ENCODE measurements around the gene PPY. TPM values are rescaled to one million over a fixed set of nuclear protein-coding genes. Genes with fewer than 3 reads are reported as not detected.

The PPY gene
- total RNA-seq, 3 donors from 2014 or later = not detected

DNA sequence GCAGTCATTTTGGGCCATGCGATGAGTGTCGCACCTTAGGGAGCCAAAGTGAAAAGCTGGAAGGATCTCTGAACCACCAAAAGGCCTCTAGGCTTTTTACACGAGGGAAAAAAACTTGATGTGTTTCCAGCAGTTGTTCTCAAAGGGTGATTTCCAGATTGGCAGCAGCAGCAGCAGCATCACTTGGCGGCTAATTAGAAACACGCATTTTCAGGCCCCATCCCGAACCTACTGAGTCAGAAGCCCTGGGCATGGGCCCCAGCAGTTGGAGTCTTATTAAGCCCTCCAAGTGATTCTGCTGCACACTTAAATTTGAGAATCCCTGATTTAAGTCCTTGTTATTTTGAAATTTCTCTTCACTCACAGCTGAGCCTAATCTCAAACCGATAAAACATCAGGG lies 36.7 kb upstream of the PPY start:
- intact Hi-C loops (cut with DNase I; ENCODE audit: low total_unique reads) = no loop called here
- TF ChIP-seq, protein P1, sequence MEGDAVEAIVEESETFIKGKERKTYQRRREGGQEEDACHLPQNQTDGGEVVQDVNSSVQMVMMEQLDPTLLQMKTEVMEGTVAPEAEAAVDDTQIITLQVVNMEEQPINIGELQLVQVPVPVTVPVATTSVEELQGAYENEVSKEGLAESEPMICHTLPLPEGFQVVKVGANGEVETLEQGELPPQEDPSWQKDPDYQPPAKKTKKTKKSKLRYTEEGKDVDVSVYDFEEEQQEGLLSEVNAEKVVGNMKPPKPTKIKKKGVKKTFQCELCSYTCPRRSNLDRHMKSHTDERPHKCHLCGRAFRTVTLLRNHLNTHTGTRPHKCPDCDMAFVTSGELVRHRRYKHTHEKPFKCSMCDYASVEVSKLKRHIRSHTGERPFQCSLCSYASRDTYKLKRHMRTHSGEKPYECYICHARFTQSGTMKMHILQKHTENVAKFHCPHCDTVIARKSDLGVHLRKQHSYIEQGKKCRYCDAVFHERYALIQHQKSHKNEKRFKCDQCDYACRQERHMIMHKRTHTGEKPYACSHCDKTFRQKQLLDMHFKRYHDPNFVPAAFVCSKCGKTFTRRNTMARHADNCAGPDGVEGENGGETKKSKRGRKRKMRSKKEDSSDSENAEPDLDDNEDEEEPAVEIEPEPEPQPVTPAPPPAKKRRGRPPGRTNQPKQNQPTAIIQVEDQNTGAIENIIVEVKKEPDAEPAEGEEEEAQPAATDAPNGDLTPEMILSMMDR (IDR thresholded peaks at IDR 0.05) = no peak
- no peak for TF ChIP-seq POLR2AphosphoS5 (IDR thresholded peaks at IDR 0.05)
- no peak for TF ChIP-seq POLR2A (IDR thresholded peaks at IDR 0.05)
- Histone ChIP-seq H3K36me3 (no peaks in the 10 kb centered on the region), H3K9me3 (no peaks in the 10 kb centered on the region), H3K4me1 (no peaks in the 10 kb centered on the region), H3K27me3 (peaks cover 0 to 19% of the 10 kb centered on the region in 2 donors), H3K27ac (no peak overlapping the region), H3K4me3 (no peak overlapping the region)
- DNase-seq (ENCODE audit: low spot score in 2 of 2) = no peak

DNA sequence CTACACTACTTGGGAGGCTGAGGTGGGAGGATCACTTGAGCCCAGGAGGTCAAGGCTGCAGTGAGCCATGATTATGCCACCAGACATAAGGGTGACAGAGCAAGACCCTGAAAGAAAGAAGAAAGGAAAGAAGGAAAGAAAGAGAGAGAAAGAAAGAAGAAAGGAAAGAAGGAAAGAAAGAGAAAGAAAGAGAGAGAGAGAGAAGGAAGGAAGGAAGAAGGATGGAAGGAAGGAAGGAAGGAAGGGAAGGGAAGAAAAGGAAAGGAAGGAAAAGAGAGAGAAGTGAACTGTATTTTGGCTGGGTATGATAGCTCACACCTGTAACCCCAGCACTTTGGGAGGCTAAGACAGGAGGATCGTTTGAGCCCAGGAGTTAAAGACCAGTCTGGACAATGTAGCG lies 35.8 kb upstream of the PPY start:
- intact Hi-C loops (cut with DNase I; ENCODE audit: low total_unique reads) = no loop called here
- H3K36me3 ChIP-seq = no peaks in the 10 kb centered on the region
- no peaks in the 10 kb centered on the region for H3K9me3 ChIP-seq
- no peak overlapping the region for H3K4me3 ChIP-seq
- TF ChIP-seq POLR2A (IDR thresholded peaks at IDR 0.05) (no peak), POLR2AphosphoS5 (IDR thresholded peaks at IDR 0.05) (no peak)
- TF ChIP-seq, protein P1 (IDR thresholded peaks at IDR 0.05) = no peak
- H3K27me3 ChIP-seq = peaks cover 0 to 10% of the 10 kb centered on the region in 2 donors
- no peak for DNase-seq (ENCODE audit: low spot score in 2 of 2)
- H3K27ac ChIP-seq = no peak overlapping the region
- H3K4me1 ChIP-seq = no peaks in the 10 kb centered on the region

DNA sequence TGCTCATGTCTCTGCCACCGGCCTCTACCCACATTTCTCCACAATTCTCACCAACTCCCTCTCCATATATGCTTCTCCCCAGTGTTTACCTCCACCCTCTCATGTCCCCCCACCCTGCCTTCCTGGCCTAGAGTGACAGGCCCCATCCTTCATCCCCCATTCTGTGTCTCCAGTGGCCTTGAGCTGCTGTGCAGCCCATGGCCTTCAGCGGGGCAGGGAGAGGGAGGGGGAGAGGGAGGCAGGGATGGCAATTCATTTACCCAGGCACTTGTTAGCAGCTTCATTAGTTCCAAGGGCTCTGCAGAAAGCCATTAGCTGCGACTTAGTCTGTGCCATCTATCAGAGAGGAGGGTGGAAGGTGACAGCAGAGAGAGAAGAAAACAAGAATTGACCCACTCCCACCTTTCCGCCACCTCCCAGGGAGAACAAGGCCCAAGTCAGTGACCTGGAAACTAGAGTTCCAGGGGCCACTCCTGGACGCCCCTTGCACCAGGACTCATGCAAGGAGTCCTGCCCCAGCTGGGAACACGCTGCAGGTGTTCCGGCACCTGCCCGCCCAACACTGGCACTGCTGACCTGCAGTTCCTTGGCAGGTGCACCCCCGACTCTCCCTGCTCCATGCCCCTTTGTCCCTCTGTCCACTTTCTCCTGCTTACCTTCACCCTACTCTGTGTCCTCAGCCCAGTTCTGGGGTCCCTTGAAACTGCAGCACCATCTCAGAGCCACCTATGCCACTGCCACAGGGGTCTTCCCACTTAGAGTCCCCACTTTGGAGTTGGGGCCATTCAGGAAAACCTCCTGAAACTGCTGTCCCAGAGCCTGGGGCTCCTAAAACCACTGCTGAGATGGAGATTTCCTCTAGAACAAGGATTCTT lies 34.9 kb upstream of the PPY start:
- DNase-seq (ENCODE audit: low spot score in 2 of 2) = no peak
- H3K4me1 ChIP-seq = no peaks in the 10 kb centered on the region
- no peak overlapping the region for H3K4me3 ChIP-seq
- peaks cover 0 to under 1% of the 10 kb centered on the region in 2 donors for H3K27me3 ChIP-seq
- H3K27ac ChIP-seq = no peak overlapping the region
- H3K9me3 ChIP-seq = no peaks in the 10 kb centered on the region
- H3K36me3 ChIP-seq = no peaks in the 10 kb centered on the region
- intact Hi-C loops (cut with DNase I; ENCODE audit: low total_unique reads) = no loop called here
- TF ChIP-seq POLR2AphosphoS5 (IDR thresholded peaks at IDR 0.05) = no peak
- no peak for TF ChIP-seq POLR2A (IDR thresholded peaks at IDR 0.05)
- TF ChIP-seq, protein P1 (IDR thresholded peaks at IDR 0.05) = no peak

DNA sequence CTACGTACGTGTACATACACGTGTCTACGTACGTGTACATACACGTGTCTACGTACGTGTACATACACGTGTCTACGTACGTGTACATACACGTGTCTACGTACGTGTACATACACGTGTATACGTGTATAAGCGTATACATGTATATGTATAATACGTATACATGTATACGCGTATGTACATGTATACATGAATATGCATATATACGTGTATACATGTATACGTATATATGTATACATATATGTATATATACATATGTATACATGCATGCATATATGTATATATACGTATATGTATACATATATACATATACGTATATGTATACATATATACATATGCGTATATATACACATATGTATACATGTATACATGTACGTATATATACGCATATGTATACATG lies 33.6 kb upstream of the PPY start:
- intact Hi-C loops (cut with DNase I; ENCODE audit: low total_unique reads) = no loop called here
- H3K27ac ChIP-seq = no peak overlapping the region
- H3K36me3 ChIP-seq = no peaks in the 10 kb centered on the region
- TF ChIP-seq POLR2A (IDR thresholded peaks at IDR 0.05) (no peak), POLR2AphosphoS5 (IDR thresholded peaks at IDR 0.05) (no peak)
- TF ChIP-seq, protein P1 (IDR thresholded peaks at IDR 0.05) = no peak
- H3K9me3 ChIP-seq = no peaks in the 10 kb centered on the region
- no peak for DNase-seq (ENCODE audit: low spot score in 2 of 2)
- H3K4me3 ChIP-seq = no peak overlapping the region
- no peaks in the 10 kb centered on the region for H3K4me1 ChIP-seq
- no peaks in the 10 kb centered on the region for H3K27me3 ChIP-seq
